ENCODE results near the gene LRRC23.
"Not testable (repeated sequence)": the region's sequence is repeated elsewhere in the genome, so short reads cannot be mapped to it uniquely, and the experiment has no call there.

Gene LRRC23

GRCh38 chr12:6904280-6905276 is at the start of gene LRRC23:
TSS of gene LRRC23 (plus strand) at chr12:6904822. CDS start at chr12:6905634, 812 bp downstream.
- DNase-seq (ENCODE audit: low read depth), result peak; percentile 99
- H3K27me3 ChIP-seq (replicated peaks; ENCODE audit: control insufficient read depth, insufficient read depth, low read length), result no peaks in the 10 kb centered on the region
- peak within 1 kb of the TSS; percentile 93 for H3K4me3 ChIP-seq (ENCODE audit: low read length)
- no peaks in the 10 kb centered on the region for H3K36me3 ChIP-seq (ENCODE audit: control insufficient read depth, insufficient read depth, low read length, severe bottlenecking)
- H3K9me3 ChIP-seq (ENCODE audit: control insufficient read depth, low read length), result no peaks in the 10 kb centered on the region
- H3K4me1 ChIP-seq (ENCODE audit: control insufficient read depth, insufficient read depth, low read length), result peaks cover 11% of the 10 kb centered on the region
- H3K9ac ChIP-seq (ENCODE audit: low read length), result peak within 1 kb of the TSS; percentile 83

DNA sequence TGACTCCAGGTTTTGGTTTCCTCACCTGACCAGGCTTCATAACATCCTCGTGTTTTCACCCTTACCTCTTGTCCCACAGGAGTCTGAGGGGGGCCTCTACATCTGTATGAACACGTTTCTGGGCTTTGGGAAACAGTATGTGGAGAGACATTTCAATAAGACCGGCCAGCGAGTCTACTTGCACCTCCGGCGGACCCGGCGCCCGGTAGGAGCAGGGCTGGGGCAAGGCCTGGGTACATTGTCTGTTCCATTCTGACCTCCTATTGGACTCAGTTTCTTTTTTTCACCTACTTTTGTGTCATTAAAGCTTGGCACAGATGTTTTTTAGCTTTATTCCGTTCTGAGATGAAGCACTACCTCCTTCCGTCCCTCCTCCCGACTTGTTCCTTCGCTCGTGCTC is 49.3 kb upstream of the LRRC23 start:
- Histone ChIP-seq H3K27me3 (replicated peaks; ENCODE audit: control insufficient read depth, insufficient read depth, low read length) (no peaks in the 10 kb centered on the region), H3K9me3 (ENCODE audit: control insufficient read depth, low read length) (no peaks in the 10 kb centered on the region), H3K9ac (ENCODE audit: low read length) (no peak overlapping the region), H3K4me3 (ENCODE audit: low read length) (no peak overlapping the region), H3K36me3 (ENCODE audit: control insufficient read depth, insufficient read depth, low read length, severe bottlenecking) (peaks cover 47% of the 10 kb centered on the region), H3K4me1 (ENCODE audit: control insufficient read depth, insufficient read depth, low read length) (peaks cover 22% of the 10 kb centered on the region)
- DNase-seq (ENCODE audit: low read depth), result no peak

DNA sequence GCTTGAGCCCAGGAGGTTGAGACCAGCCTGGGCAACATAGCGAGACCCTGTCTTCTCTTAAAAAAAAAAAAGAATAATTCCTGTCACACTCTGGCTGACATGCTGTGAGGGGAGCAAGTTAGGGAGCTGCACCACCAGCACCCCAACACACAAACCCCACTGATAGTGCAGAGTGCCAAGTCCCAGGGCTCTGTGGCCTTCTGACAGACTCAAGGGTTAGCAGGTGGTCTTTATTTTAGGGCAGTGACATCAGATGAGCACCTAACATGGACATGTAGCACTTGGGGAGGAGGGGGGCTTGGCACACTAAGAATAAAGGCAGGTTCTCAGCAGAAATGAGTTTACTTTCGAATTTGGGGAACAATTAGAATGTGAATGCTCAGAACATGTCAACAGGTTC is 45.8 kb upstream of the LRRC23 start:
- no peak for DNase-seq (ENCODE audit: low read depth)
- H3K27me3 ChIP-seq (replicated peaks; ENCODE audit: control insufficient read depth, insufficient read depth, low read length), result no peaks in the 10 kb centered on the region
- H3K4me1 ChIP-seq (ENCODE audit: control insufficient read depth, insufficient read depth, low read length), result peaks cover 8% of the 10 kb centered on the region
- H3K9me3 ChIP-seq (ENCODE audit: control insufficient read depth, low read length), result no peaks in the 10 kb centered on the region
- H3K9ac ChIP-seq (ENCODE audit: low read length), result no peak overlapping the region
- no peak overlapping the region for H3K4me3 ChIP-seq (ENCODE audit: low read length)
- peaks cover 82% of the 10 kb centered on the region for H3K36me3 ChIP-seq (ENCODE audit: control insufficient read depth, insufficient read depth, low read length, severe bottlenecking)

GRCh38 chr12:6860116-6860515 is 44.5 kb upstream of the LRRC23 start:
- DNase-seq (ENCODE audit: low read depth), result no peak
- Histone ChIP-seq H3K4me1 (ENCODE audit: control insufficient read depth, insufficient read depth, low read length) (no peaks in the 10 kb centered on the region), H3K9me3 (ENCODE audit: control insufficient read depth, low read length) (no peaks in the 10 kb centered on the region), H3K9ac (ENCODE audit: low read length) (no peak overlapping the region), H3K27me3 (replicated peaks; ENCODE audit: control insufficient read depth, insufficient read depth, low read length) (no peaks in the 10 kb centered on the region), H3K36me3 (ENCODE audit: control insufficient read depth, insufficient read depth, low read length, severe bottlenecking) (peaks cover 94% of the 10 kb centered on the region), H3K4me3 (ENCODE audit: low read length) (no peak overlapping the region)

- Histone ChIP-seq H3K4me3 (ENCODE audit: low read length) (no peak overlapping the region), H3K27me3 (replicated peaks; ENCODE audit: control insufficient read depth, insufficient read depth, low read length) (no peaks in the 10 kb centered on the region), H3K4me1 (ENCODE audit: control insufficient read depth, insufficient read depth, low read length) (no peaks in the 10 kb centered on the region), H3K36me3 (ENCODE audit: control insufficient read depth, insufficient read depth, low read length, severe bottlenecking) (peaks cover 97% of the 10 kb centered on the region), H3K9me3 (ENCODE audit: control insufficient read depth, low read length) (no peaks in the 10 kb centered on the region), H3K9ac (ENCODE audit: low read length) (no peak overlapping the region)
- no peak for DNase-seq (ENCODE audit: low read depth)
Measured at GRCh38 chr12:6860942-6861341, 43.7 kb upstream of the LRRC23 start.

DNA sequence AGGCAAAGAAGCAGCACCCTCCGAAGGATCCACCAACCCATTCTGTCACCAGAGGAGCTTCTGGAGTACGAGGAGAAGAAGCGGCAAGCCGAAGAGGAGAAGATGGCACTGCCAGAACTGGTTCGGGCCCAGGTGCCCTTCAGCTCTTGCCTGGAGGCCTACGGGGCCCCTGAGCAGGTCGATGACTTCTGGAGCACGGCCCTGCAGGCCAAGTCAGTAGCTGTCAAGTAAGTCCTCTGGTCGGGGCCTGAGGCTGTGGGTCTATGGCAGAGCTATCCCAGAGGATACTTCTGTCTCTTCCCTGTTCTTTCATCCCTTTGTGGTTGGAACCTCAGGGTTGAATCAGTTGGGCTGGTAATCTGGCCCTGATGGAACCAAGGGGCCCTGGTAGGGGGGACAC is 43.2 kb upstream of the LRRC23 start:
- H3K27me3 ChIP-seq (replicated peaks; ENCODE audit: control insufficient read depth, insufficient read depth, low read length), result no peaks in the 10 kb centered on the region
- no peak overlapping the region for H3K4me3 ChIP-seq (ENCODE audit: low read length)
- no peaks in the 10 kb centered on the region for H3K9me3 ChIP-seq (ENCODE audit: control insufficient read depth, low read length)
- H3K36me3 ChIP-seq (ENCODE audit: control insufficient read depth, insufficient read depth, low read length, severe bottlenecking), result peaks cover 94% of the 10 kb centered on the region
- DNase-seq (ENCODE audit: low read depth), result no peak
- H3K9ac ChIP-seq (ENCODE audit: low read length), result no peak overlapping the region
- H3K4me1 ChIP-seq (ENCODE audit: control insufficient read depth, insufficient read depth, low read length), result peaks cover 2% of the 10 kb centered on the region

DNA sequence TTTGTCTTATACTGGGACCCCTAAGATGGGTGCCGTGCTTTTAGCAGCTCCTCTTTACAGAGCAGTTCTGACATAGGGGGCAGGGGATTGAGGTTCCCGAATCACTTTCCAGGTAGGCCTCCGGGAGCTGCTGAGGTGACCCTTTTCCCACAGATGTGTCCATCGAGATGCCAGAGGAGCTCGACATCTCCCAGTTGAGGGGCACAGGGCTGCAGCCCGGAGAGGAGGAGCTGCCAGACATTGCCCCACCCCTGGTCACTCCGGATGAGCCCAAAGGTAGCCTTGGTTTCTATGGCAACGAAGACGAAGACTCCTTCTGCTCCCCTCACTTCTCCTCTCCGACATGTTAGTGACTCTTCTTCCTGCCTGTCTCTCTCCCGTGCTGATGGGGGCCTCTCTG is 41.6 kb upstream of the LRRC23 start:
- Histone ChIP-seq H3K9ac (ENCODE audit: low read length) (no peak overlapping the region), H3K4me3 (ENCODE audit: low read length) (no peak overlapping the region), H3K4me1 (ENCODE audit: control insufficient read depth, insufficient read depth, low read length) (peaks cover 8% of the 10 kb centered on the region), H3K36me3 (ENCODE audit: control insufficient read depth, insufficient read depth, low read length, severe bottlenecking) (peaks cover 78% of the 10 kb centered on the region), H3K9me3 (ENCODE audit: control insufficient read depth, low read length) (no peaks in the 10 kb centered on the region), H3K27me3 (replicated peaks; ENCODE audit: control insufficient read depth, insufficient read depth, low read length) (no peaks in the 10 kb centered on the region)
- DNase-seq (ENCODE audit: low read depth), result no peak

DNA sequence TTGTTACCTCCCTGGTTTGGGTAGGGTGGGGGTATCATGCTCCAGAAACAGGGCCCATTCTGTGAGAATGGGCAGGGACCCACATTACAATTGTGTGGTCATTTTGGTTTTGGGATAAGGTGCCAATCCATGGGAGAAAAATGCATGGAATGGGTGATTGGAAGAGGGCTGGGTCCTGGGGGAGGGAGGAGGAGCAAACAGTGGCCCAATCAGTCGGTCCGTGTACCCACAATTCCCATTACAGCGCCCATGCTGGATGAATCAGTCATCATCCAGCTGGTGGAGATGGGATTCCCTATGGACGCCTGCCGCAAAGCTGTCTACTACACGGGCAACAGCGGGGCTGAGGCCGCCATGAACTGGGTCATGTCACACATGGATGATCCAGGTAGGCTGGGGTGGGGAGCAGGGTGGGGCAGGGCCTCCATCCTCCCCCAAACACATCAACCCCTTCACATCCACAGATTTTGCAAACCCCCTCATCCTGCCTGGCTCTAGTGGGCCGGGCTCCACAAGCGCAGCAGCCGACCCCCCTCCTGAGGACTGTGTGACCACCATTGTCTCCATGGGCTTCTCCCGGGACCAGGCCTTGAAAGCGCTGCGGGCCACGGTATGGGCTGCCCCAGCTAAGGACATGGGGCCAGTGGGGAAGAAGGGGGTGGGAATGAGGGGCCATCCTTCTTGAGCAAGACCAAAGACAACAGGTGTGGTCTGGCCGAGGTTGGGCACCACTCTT is 40.9 kb upstream of the LRRC23 start:
- peaks cover 71% of the 10 kb centered on the region for H3K36me3 ChIP-seq (ENCODE audit: control insufficient read depth, insufficient read depth, low read length, severe bottlenecking)
- DNase-seq (ENCODE audit: low read depth), result no peak
- no peak overlapping the region for H3K4me3 ChIP-seq (ENCODE audit: low read length)
- no peak overlapping the region for H3K9ac ChIP-seq (ENCODE audit: low read length)
- H3K4me1 ChIP-seq (ENCODE audit: control insufficient read depth, insufficient read depth, low read length), result peaks cover 14% of the 10 kb centered on the region
- no peaks in the 10 kb centered on the region for H3K9me3 ChIP-seq (ENCODE audit: control insufficient read depth, low read length)
- no peaks in the 10 kb centered on the region for H3K27me3 ChIP-seq (replicated peaks; ENCODE audit: control insufficient read depth, insufficient read depth, low read length)

- not testable (repeated sequence) for DNase-seq (ENCODE audit: low read depth); H3K9me3 ChIP-seq (ENCODE audit: control insufficient read depth, low read length); H3K9ac ChIP-seq (ENCODE audit: low read length); H3K4me3 ChIP-seq (ENCODE audit: low read length); H3K27me3 ChIP-seq (replicated peaks; ENCODE audit: control insufficient read depth, insufficient read depth, low read length)
- peaks cover 68% of the 10 kb centered on the region for H3K36me3 ChIP-seq (ENCODE audit: control insufficient read depth, insufficient read depth, low read length, severe bottlenecking)
- peaks cover 29% of the 10 kb centered on the region for H3K4me1 ChIP-seq (ENCODE audit: control insufficient read depth, insufficient read depth, low read length)
Measured at GRCh38 chr12:6865307-6865706, 39.3 kb upstream of the LRRC23 start.

DNA sequence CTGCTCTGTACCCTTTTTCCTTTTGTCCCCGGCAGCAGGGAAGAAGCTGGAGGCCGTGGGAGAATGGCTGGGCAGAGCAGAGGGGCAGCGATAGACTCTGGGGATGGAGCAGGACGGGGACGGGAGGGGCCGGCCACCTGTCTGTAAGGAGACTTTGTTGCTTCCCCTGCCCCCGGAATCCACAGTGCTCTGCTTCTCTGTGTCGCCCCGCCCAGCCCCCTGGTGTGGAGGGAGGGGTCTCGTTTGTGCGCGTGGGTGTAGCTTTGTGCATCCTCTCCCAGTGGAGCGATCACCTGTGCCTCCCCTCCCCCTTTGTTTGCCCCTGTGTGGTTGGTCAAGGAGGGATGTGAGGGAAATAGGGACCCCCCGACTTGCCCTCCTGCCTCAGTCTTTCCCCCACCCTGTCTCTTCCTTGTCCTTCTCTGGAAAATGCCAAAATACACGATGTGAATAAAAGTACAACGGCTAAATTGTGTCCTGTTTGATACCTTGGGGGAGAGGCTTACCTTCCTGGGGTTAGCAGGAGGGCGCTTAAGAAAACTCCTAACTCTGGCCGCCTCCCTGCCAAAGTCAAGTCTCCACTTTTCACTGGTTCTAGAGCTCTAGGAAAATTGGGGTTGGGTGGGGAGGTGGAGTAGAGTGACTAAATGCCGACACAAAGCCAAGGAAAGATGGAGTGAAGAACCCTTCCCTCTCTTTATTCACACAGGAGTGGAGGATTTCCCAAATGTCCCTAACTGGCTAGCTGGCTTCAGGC is 38.3 kb upstream of the LRRC23 start:
- no peak for DNase-seq (ENCODE audit: low read depth)
- Histone ChIP-seq H3K36me3 (ENCODE audit: control insufficient read depth, insufficient read depth, low read length, severe bottlenecking) (peaks cover 68% of the 10 kb centered on the region), H3K9ac (ENCODE audit: low read length) (peak overlapping the region; percentile 85), H3K9me3 (ENCODE audit: control insufficient read depth, low read length) (no peaks in the 10 kb centered on the region), H3K4me1 (ENCODE audit: control insufficient read depth, insufficient read depth, low read length) (peaks cover 33% of the 10 kb centered on the region), H3K27me3 (replicated peaks; ENCODE audit: control insufficient read depth, insufficient read depth, low read length) (no peaks in the 10 kb centered on the region), H3K4me3 (ENCODE audit: low read length) (peak overlapping the region; percentile 78)
